ES-I3 (cell line): ENCODE data around the gene CTNND2.
"Not testable (repeated sequence)": the region's sequence is repeated elsewhere in the genome, so short reads cannot be mapped to it uniquely, and the experiment has no call there.

Experiments
- H3K36me3 ChIP-seq: 2 replicates; pipeline ENCODE4 v1.6.1; 2013; ENCODE audit warnings: mild to moderate bottlenecking, low read length, control low read depth, moderate library complexity; ENCODE audit not compliant: insufficient read depth
- H3K4me1 ChIP-seq: 2 replicates; pipeline ENCODE4 v1.6.1; 2013; ENCODE audit warnings: mild to moderate bottlenecking, control low read depth, low read length; ENCODE audit not compliant: insufficient read depth
- H3K9ac ChIP-seq: 2 replicates; pipeline ENCODE4 v1.6.1; 2013; ENCODE audit warnings: low read depth, mild to moderate bottlenecking, low read length, moderate library complexity
- H3K9me3 ChIP-seq: 2 replicates; pipeline ENCODE4 v1.6.1; 2013; ENCODE audit warnings: mild to moderate bottlenecking, low read length, moderate library complexity; ENCODE audit not compliant: control insufficient read depth, insufficient read depth

CTNND2 gene

DNA sequence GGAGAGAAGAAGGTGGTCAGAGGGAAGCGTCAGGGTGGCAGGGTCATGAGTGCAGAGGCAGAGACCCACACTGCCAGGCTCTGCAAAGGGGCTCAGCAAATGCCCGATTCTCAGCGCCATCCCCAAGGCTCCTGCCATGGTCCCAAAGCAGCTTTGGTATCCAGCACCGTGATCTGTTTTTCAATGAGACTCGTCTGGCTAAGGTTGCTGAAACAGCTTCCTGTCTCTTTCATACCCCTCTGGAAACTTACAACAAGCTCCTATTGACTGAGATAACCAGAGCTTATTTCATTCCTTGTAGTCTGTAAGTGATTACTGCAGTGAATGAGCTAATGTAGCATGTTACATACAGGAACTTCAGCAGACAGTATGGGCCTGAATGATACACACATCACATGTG, 574.6 kb downstream of the CTNND2 start:
- Histone ChIP-seq H3K9me3 (no peaks in the 10 kb centered on the region), H3K36me3 (no peaks in the 10 kb centered on the region), H3K9ac (no peak overlapping the region), H3K4me1 (no peaks in the 10 kb centered on the region)

GRCh38 chr5:11324521-11325289, 579.5 kb downstream of the CTNND2 start:
- H3K4me1 ChIP-seq, result no peaks in the 10 kb centered on the region
- no peaks in the 10 kb centered on the region for H3K9me3 ChIP-seq
- no peak overlapping the region for H3K9ac ChIP-seq
- H3K36me3 ChIP-seq, result no peaks in the 10 kb centered on the region

GRCh38 chr5:11323761-11324160, 580.5 kb downstream of the CTNND2 start:
- H3K9me3 ChIP-seq, result no peaks in the 10 kb centered on the region
- H3K4me1 ChIP-seq, result no peaks in the 10 kb centered on the region
- H3K9ac ChIP-seq, result no peak overlapping the region
- no peaks in the 10 kb centered on the region for H3K36me3 ChIP-seq

- no peak overlapping the region for H3K9ac ChIP-seq
- no peaks in the 10 kb centered on the region for H3K9me3 ChIP-seq
- no peaks in the 10 kb centered on the region for H3K4me1 ChIP-seq
- H3K36me3 ChIP-seq, result no peaks in the 10 kb centered on the region
Observed at GRCh38 chr5:11322133-11322532, 582.1 kb downstream of the CTNND2 start.

GRCh38 chr5:11319836-11320580, 584.2 kb downstream of the CTNND2 start:
- no peaks in the 10 kb centered on the region for H3K9me3 ChIP-seq
- H3K4me1 ChIP-seq, result no peaks in the 10 kb centered on the region
- no peak overlapping the region for H3K9ac ChIP-seq
- no peaks in the 10 kb centered on the region for H3K36me3 ChIP-seq

- H3K9me3 ChIP-seq, H3K36me3 ChIP-seq, H3K4me1 ChIP-seq, H3K9ac ChIP-seq: not testable (repeated sequence)
Observed at GRCh38 chr5:11313694-11314093, 590.6 kb downstream of the CTNND2 start.

DNA sequence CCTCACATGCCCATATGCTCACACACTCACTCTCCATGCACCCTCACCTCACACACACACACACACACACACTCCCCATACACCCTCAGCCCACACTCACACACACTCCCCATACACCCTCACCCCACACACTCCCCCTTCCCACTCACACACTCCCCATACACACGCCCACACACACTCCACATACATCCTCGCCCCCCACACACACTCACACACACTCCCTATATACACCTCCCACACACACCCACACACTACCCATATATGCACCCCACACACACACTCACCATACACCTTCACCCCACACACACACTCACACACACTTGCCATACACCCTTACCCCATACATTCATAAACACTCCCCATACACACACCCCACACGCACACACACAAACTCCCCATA, 592.5 kb downstream of the CTNND2 start:
- Histone ChIP-seq H3K36me3 (no peaks in the 10 kb centered on the region), H3K9me3 (no peaks in the 10 kb centered on the region), H3K4me1 (no peaks in the 10 kb centered on the region)

DNA sequence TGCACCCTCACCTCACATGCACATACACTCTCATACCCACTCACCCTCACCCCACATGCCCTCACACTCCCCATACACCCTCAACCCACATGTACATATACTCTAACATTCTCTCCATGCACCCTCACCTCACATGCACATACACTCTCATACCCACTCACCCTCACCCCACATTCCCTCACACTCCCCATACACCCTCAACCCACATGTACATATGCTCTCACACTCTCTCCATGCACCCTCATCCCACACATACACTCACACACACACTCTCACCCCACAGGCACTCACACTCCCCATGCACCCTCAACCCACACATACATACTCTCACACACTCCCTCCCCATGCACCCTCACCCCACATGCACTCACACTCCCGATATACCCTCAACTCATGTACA, 593.0 kb downstream of the CTNND2 start:
- Histone ChIP-seq H3K36me3 (no peaks in the 10 kb centered on the region), H3K9ac (no peak overlapping the region), H3K9me3 (no peaks in the 10 kb centered on the region), H3K4me1 (no peaks in the 10 kb centered on the region)

More for the DNA sequence above, 592.5 kb downstream of the CTNND2 start:
- no peak overlapping the region for H3K9ac ChIP-seq

- Histone ChIP-seq H3K9me3 (no peaks in the 10 kb centered on the region), H3K36me3 (no peaks in the 10 kb centered on the region), H3K9ac (no peak overlapping the region), H3K4me1 (no peaks in the 10 kb centered on the region)
Observed at GRCh38 chr5:11310158-11310557, 594.1 kb downstream of the CTNND2 start.

- H3K4me1 ChIP-seq, result no peaks in the 10 kb centered on the region
- no peaks in the 10 kb centered on the region for H3K9me3 ChIP-seq
- no peak overlapping the region for H3K9ac ChIP-seq
- no peaks in the 10 kb centered on the region for H3K36me3 ChIP-seq
Observed at GRCh38 chr5:11306365-11306764, 597.9 kb downstream of the CTNND2 start.

DNA sequence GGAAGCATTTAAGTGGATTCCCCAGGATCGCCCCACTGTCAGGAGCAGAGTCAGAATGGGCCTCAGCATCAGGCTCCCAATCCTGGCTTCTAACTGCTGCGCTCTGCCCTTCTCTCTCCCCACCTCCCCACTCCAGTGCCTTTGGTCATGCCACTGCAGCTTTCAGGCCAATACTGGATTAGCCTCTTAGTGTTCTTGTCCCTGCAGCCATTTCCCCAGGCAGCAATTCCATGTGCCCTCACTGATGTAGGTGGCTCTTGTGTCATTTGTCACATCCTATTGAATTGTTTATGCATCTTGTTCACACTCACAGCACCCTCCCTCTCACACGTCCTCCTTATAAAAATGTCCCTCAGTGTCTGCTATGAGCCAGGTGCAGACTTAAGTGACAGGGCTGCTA, 599.0 kb downstream of the CTNND2 start:
- H3K9ac ChIP-seq, result no peak overlapping the region
- H3K9me3 ChIP-seq, result no peaks in the 10 kb centered on the region
- H3K36me3 ChIP-seq, result no peaks in the 10 kb centered on the region
- H3K4me1 ChIP-seq, result no peaks in the 10 kb centered on the region

DNA sequence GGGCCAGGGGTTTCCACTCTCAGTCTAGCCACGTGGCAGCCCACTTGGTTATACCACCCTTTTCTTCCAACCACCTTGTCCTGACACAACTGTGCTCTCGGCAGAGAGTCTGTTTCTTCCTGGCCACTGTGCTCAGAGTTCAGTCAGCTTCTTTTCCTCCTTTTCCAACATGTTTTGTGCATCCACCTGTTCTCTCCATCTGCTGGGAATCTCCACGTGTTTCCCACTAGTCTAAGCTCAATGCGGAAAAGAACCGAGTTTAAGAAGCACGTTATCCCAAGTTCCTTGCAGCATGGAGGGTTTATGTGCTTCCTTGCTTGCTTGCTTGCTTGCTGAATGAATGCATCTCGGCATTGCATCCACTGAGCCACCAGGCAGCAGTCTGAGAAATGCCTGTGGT, 599.6 kb downstream of the CTNND2 start:
- H3K4me1 ChIP-seq, result no peaks in the 10 kb centered on the region
- no peak overlapping the region for H3K9ac ChIP-seq
- no peaks in the 10 kb centered on the region for H3K9me3 ChIP-seq

GRCh38 chr5:11302663-11303062, 601.6 kb downstream of the CTNND2 start:
- Histone ChIP-seq H3K9me3 (no peaks in the 10 kb centered on the region), H3K9ac (no peak overlapping the region), H3K36me3 (no peaks in the 10 kb centered on the region), H3K4me1 (no peaks in the 10 kb centered on the region)

More for the DNA sequence above, 599.6 kb downstream of the CTNND2 start:
- H3K36me3 ChIP-seq, result no peaks in the 10 kb centered on the region

- no peak overlapping the region for H3K9ac ChIP-seq
Observed at GRCh38 chr5:11301171-11301570, 603.1 kb downstream of the CTNND2 start.

DNA sequence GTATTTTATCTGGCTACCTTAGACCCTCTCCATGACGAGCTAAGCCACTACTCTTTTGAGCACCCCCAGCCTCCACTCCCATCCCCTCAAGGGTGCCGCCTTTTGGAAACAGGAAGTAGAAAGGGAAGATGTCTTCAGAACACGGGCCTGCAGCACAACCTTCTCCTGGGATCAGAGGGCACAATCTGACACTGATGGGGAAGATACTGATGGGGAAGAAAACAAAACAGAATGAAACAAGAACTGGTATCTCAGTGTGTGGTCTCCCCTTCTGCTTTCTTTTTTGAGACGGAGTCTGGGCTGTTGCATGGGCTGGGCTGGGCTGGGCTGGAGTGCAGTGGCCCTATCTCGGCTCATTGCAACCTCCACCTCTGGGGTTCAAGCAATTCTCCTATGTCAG, 603.5 kb downstream of the CTNND2 start:
- Histone ChIP-seq H3K4me1 (no peaks in the 10 kb centered on the region), H3K9ac (no peak overlapping the region), H3K36me3 (no peaks in the 10 kb centered on the region), H3K9me3 (no peaks in the 10 kb centered on the region)

More at GRCh38 chr5:11301171-11301570, 603.1 kb downstream of the CTNND2 start:
- Histone ChIP-seq H3K36me3 (no peaks in the 10 kb centered on the region), H3K9me3 (no peaks in the 10 kb centered on the region), H3K4me1 (no peaks in the 10 kb centered on the region)
